Measurements from ENCODE around the gene CLIC1.
A peak's percentile ranks its signal among the peaks of the same experiment; 100 is the strongest.
"Not testable (repeated sequence)": the region's sequence is repeated elsewhere in the genome, so short reads cannot be mapped to it uniquely, and the experiment has no call there.

Gene CLIC1

GRCh38 chr6:31722173-31722572, 14.2 kb downstream of the CLIC1 start:
- no peak for DNase-seq (ENCODE audit: low read depth)

GRCh38 chr6:31721351-31722020, 14.8 kb downstream of the CLIC1 start, which contains the start of gene LY6G6C:
Gene LY6G6C (minus strand): TSS chr6:31721746. CDS start chr6:31721679, 67 bp downstream.
- DNase-seq (ENCODE audit: low read depth): no peak

GRCh38 chr6:31720196-31720770, 16.0 kb downstream of the CLIC1 start:
- no peak for DNase-seq (ENCODE audit: low read depth)

GRCh38 chr6:31719001-31719400, 17.3 kb downstream of the CLIC1 start:
- no peak for DNase-seq (ENCODE audit: low read depth)

GRCh38 chr6:31718265-31718664, 18.1 kb downstream of the CLIC1 start:
- no peak for DNase-seq (ENCODE audit: low read depth)

- DNase-seq (ENCODE audit: low read depth): no peak
These were observed 18.7 kb downstream of the CLIC1 start for GRCh38 chr6:31717499-31718222.

GRCh38 chr6:31715022-31715958, 21.0 kb downstream of the CLIC1 start, which contains the start of gene LY6G6D:
Gene LY6G6D (plus strand): TSS chr6:31715348. CDS start chr6:31715356, 8 bp downstream.
- no peak for DNase-seq (ENCODE audit: low read depth)

- no peak for DNase-seq (ENCODE audit: low read depth)
These were observed 22.2 kb downstream of the CLIC1 start for GRCh38 chr6:31713991-31714684.

GRCh38 chr6:31713465-31713864, 22.9 kb downstream of the CLIC1 start:
- DNase-seq (ENCODE audit: low read depth): no peak

- DNase-seq (ENCODE audit: low read depth): no peak
These were observed 24.0 kb downstream of the CLIC1 start for GRCh38 chr6:31712296-31712695.

GRCh38 chr6:31711233-31711632, 25.1 kb downstream of the CLIC1 start:
- DNase-seq (ENCODE audit: low read depth): no peak

GRCh38 chr6:31710523-31711219, 25.7 kb downstream of the CLIC1 start:
- DNase-seq (ENCODE audit: low read depth): no peak

- DNase-seq (ENCODE audit: low read depth): not testable (repeated sequence)
These were observed 27.2 kb downstream of the CLIC1 start for GRCh38 chr6:31709157-31709556.

GRCh38 chr6:31708224-31708623, 28.1 kb downstream of the CLIC1 start:
- no peak for DNase-seq (ENCODE audit: low read depth)

- no peak for DNase-seq (ENCODE audit: low read depth)
These were observed 28.6 kb downstream of the CLIC1 start for GRCh38 chr6:31707701-31708100.

GRCh38 chr6:31706599-31706998, 29.7 kb downstream of the CLIC1 start, which contains the start of gene LY6G6F:
Gene LY6G6F (plus strand): TSS chr6:31706866. CDS start chr6:31706907, 41 bp downstream.
- DNase-seq (ENCODE audit: low read depth): no peak

GRCh38 chr6:31705931-31706330, 30.4 kb downstream of the CLIC1 start:
- DNase-seq (ENCODE audit: low read depth): no peak

- peak; percentile 86 for DNase-seq (ENCODE audit: low read depth)
These were observed 33.3 kb downstream of the CLIC1 start, which contains the start of gene ABHD16A for GRCh38 chr6:31702819-31703716. Gene ABHD16A (minus strand): TSS chr6:31703324. CDS start chr6:31703281, 43 bp downstream.

GRCh38 chr6:31702405-31702818, 33.9 kb downstream of the CLIC1 start:
- DNase-seq (ENCODE audit: low read depth): no peak

Measured in stimulated activated CD8-positive, alpha-beta memory T cell treated with anti-CD3 and anti-CD28 coated beads, Interleukin-15, amount 100 ng/mL, for 24 hours (primary cell).